Right cardiac atrium (tissue), 5 donors: ENCODE data around the gene RUNX1. TPM values are rescaled to one million over a fixed set of nuclear protein-coding genes. Genes with fewer than 3 reads are reported as not detected.

ENCODE experiments used
- ATAC-seq, 2 donors: fragments of 200-7000 bp; cut with Tn5 transposase; one replicate each; pipeline versions ENCODE4 v1.8.0 to v1.9.1; 2020; ENCODE audit warnings: moderate library complexity in 2 of 2, mild to moderate bottlenecking in 1 of 2
- DNase-seq, 3 donors: peaks; one replicate each; pipeline ENCODE4 v3.0.0-alpha.2; 2020
- H3K27ac ChIP-seq: one replicate; pipeline ENCODE4 v1.5.1; 2013; ENCODE audit warnings: mild to moderate bottlenecking, low read length, control low read depth, moderate library complexity
- H3K27me3 ChIP-seq: one replicate; pipeline ENCODE4 v1.6.1; 2013; ENCODE audit not compliant: control insufficient read depth, insufficient read depth
- H3K4me1 ChIP-seq: one replicate; pipeline ENCODE4 v1.6.1; 2013; ENCODE audit warnings: low read length; ENCODE audit not compliant: control insufficient read depth, insufficient read depth
- H3K4me3 ChIP-seq: one replicate; pipeline ENCODE4 v1.5.1; 2013; ENCODE audit warnings: low read length, control low read depth
- H3K9me3 ChIP-seq: one replicate; pipeline ENCODE4 v1.6.1; 2013; ENCODE audit warnings: low read length; ENCODE audit not compliant: control insufficient read depth
- WGBS: extraction: QIAGEN DNeasy Blood & Tissue Kit; methylation state at CpG from one replicate; pipeline ENCODE4 v1.1.7; 2013; 5-methylcytosine and 5-hydroxymethylcytosine counted together
- intact Hi-C, 4 donors: fragments of 100-400 bp; cut with DNase I; formaldehyde crosslinking; loops; one replicate each; pipeline versions ENCODE4 v1.11.0 to v1.14.0; 2022 to 2023
- polyA plus RNA-seq: library from polyadenylated mRNA; stranded (reverse); fragments of 200-250 nt; gene quantifications from one replicate; pipeline ENCODE4 v1.2.3, GENCODE V29; 2013
- total RNA-seq, 4 donors: library from RNA; stranded (reverse); fragmentation: NEBNext Ultra II Directional; extraction: Animal tissue kit (Norgen Biotek cat#: 25700); gene quantifications; one replicate each; pipeline ENCODE4 v1.2.1, GENCODE V29; 2021
- donor health status: healthy with polysubstance abuse.
- donor health status: DM: no; HTN: yes; CAD: no.
- donor health status: DM: no; HTN: no; CAD: no.
- donor health status: DM: no; HTN: yes; CAD: no; lungs with severe emphysema.
- donor health status: DM: yes; HTN: yes; CAD: no.

RUNX1 gene
- total and polyA plus RNA-seq, 5 donors, result 0.81 to 17.6 (median 4.4) TPM

DNA sequence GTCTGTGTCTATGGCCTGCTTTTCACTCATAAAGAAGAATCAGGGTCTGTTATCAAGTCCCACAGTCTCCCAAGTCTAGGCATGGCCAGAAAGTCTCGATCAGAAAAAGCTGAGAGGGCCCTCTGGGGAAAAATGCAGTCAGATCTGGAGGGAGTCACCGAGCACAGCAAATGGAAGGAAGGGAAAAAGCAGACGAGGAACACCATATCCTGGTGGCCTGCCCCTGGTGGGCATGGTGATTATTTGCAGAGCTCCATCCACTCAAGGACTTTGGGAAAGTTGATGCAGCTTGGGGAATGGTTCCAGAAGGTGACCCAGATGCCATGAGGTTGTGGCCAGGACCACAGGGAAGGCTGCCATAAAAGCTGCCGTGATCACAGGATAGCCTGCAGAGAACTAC is 191.2 kb downstream of the RUNX1 start:
- intact Hi-C loops, result no loop called here
- Histone ChIP-seq H3K27me3 (no peaks in the 10 kb centered on the region), H3K4me1 (no peaks in the 10 kb centered on the region), H3K9me3 (no peaks in the 10 kb centered on the region), H3K27ac (no peak overlapping the region), H3K4me3 (no peak overlapping the region)
- ATAC-seq (no peak), DNase-seq (no peak)
- 57% methylated on average over 4 of the region's 4 CpGs for WGBS

DNA sequence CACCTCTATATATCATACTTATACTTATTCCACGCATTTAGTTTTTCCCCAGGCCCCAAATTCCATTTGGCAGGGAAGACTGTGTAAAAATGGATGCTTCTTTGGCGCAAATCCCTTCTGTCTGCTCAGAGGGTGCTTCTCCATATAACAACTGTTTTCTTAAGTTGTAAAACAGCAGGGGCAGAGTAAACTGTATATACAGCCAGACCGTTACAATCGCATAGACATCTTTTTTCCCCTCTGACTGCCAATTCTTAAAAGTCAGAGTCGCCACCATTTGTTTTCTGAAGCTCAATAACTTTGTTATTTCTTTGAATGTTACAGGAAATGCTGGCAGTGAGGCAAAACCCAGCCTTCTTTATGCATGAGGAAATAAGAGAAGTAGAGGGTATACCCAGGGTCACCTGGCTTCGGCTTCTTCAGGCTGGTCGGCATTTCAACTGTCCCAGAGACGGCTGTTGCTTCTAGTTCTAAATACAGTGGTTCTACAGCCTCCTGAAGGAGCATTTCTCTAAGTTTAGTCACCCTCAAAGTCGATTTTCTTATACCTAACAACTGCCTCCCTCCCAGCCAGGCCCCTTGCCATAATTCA is 191.9 kb downstream of the RUNX1 start:
- Histone ChIP-seq H3K27me3 (no peaks in the 10 kb centered on the region), H3K4me3 (no peak overlapping the region), H3K27ac (no peak overlapping the region), H3K4me1 (no peaks in the 10 kb centered on the region), H3K9me3 (no peaks in the 10 kb centered on the region)
- 65% methylated on average over 9 of the region's 9 CpGs for WGBS
- intact Hi-C loops, result no loop called here
- ATAC-seq (no peak), DNase-seq (no peak)

DNA sequence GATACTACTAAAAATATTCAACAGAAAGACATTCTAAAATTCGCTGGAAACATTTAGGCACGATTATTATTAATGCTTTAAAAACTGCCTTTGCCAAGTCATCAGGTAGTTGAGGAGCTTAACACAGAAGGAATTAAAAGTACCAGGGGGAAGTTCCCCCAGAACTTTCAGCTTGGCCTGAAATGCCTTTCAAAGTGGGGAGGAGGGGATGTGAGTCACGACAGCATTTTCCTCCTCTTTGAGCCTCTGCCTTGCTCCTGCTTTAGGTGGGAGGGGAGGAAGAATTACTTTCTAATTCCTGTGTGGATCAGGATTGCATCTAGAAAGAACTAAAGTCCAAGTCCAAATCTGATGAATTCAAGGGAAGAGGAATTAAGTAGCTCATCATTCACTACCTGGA is 196.7 kb downstream of the RUNX1 start:
- ATAC-seq (no peak), DNase-seq (no peak)
- 68% methylated on average over 3 of the region's 3 CpGs for WGBS
- intact Hi-C loops, result no loop called here
- H3K27ac ChIP-seq, result no peak overlapping the region
- no peaks in the 10 kb centered on the region for H3K4me1 ChIP-seq
- no peak overlapping the region for H3K4me3 ChIP-seq
- no peaks in the 10 kb centered on the region for H3K9me3 ChIP-seq
- H3K27me3 ChIP-seq, result no peaks in the 10 kb centered on the region

- Histone ChIP-seq H3K27me3 (no peaks in the 10 kb centered on the region), H3K4me3 (no peak overlapping the region), H3K27ac (no peak overlapping the region), H3K4me1 (no peaks in the 10 kb centered on the region), H3K9me3 (no peaks in the 10 kb centered on the region)
- intact Hi-C loops, result no loop called here
- no peak for DNase-seq
- no peak for ATAC-seq
- whole genome bisulfite sequencing, result 89% methylated on average over 11 of the region's 11 CpGs
Observed at GRCh38 chr21:34850166-34850690, 198.9 kb downstream of the RUNX1 start.

GRCh38 chr21:34846601-34847112 is 202.4 kb downstream of the RUNX1 start:
- Histone ChIP-seq H3K4me1 (no peaks in the 10 kb centered on the region), H3K4me3 (no peak overlapping the region), H3K9me3 (no peaks in the 10 kb centered on the region), H3K27ac (no peak overlapping the region), H3K27me3 (no peaks in the 10 kb centered on the region)
- DNase-seq (no peak), ATAC-seq (no peak)
- intact Hi-C loops, result no loop called here
- WGBS, result 66% methylated on average over 11 of the region's 11 CpGs

DNA sequence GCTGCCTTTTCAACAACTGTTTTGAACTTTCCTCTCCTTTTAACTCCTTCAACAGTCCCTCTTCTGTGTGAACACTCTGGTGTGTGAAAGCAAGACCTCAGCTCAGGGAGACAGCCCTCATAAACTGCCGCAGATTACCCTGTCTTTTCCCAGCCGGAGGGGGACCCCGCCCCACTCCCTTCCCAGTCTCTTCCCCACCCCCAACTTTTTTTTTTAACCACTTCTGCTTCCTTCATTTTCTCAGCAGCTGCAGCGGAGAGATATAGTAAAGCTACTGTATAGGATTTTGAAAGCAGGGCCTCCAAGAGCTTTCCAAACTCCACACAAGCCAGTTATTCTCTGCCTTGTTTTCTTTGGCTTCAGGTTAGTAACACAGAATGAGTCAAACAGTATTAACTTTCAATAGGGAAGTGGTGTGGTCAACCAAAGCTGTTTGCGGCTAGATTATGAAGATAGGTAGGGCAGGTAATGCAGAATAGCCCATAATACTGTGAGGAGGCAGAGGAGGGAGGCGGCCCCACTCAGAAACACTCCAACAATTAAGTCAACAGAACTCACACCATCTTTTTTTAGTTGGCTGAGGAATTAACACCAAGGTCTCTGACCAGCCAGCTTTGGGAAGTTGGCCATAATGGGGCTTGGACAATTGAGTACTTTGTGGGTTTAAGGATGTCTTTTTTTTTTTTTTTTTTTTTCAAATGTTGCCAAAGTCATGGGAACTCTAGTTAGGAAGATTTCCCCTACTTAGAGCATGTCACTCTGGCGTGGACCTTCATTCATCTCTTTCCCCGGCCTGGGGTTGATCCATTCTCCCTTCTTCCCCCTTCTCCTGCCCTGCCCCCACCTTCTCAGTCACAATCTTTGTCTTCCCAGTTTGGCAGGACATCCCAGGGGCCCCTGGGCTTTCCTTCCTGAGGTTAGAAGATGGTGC is 203.3 kb downstream of the RUNX1 start:
- Histone ChIP-seq H3K9me3 (no peaks in the 10 kb centered on the region), H3K4me1 (no peaks in the 10 kb centered on the region), H3K27me3 (no peaks in the 10 kb centered on the region), H3K4me3 (no peak overlapping the region), H3K27ac (peak overlapping the region; percentile 18)
- DNase-seq (no peak), ATAC-seq (peak; percentile 79 to 83)
- intact Hi-C loops, result no loop called here
- 45% methylated on average over 8 of the region's 8 CpGs for WGBS

DNA sequence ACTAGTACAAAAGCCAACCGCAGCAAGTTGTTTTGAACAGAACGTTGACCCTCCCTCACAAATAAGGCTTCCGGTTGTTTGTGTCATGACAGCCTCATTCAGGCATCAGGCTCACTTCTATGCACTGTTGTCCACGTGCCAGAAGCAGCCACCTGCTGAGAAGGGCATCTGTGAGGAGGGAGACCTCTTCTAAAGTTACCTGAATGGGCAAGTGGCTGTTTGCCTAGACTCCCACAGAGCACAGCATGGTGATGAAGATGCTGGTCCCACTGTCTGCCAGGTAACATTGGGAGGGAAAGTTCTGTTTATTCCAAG is 204.2 kb downstream of the RUNX1 start:
- ATAC-seq, result no peak
- WGBS, result 39% methylated on average over 4 of the region's 4 CpGs
- peak overlapping the region; percentile 42 for H3K27ac ChIP-seq
- H3K27me3 ChIP-seq, result no peaks in the 10 kb centered on the region
- no peaks in the 10 kb centered on the region for H3K4me1 ChIP-seq
- DNase-seq, result no peak
- H3K4me3 ChIP-seq, result no peak overlapping the region
- no peaks in the 10 kb centered on the region for H3K9me3 ChIP-seq
- intact Hi-C loops, result no loop called here

DNA sequence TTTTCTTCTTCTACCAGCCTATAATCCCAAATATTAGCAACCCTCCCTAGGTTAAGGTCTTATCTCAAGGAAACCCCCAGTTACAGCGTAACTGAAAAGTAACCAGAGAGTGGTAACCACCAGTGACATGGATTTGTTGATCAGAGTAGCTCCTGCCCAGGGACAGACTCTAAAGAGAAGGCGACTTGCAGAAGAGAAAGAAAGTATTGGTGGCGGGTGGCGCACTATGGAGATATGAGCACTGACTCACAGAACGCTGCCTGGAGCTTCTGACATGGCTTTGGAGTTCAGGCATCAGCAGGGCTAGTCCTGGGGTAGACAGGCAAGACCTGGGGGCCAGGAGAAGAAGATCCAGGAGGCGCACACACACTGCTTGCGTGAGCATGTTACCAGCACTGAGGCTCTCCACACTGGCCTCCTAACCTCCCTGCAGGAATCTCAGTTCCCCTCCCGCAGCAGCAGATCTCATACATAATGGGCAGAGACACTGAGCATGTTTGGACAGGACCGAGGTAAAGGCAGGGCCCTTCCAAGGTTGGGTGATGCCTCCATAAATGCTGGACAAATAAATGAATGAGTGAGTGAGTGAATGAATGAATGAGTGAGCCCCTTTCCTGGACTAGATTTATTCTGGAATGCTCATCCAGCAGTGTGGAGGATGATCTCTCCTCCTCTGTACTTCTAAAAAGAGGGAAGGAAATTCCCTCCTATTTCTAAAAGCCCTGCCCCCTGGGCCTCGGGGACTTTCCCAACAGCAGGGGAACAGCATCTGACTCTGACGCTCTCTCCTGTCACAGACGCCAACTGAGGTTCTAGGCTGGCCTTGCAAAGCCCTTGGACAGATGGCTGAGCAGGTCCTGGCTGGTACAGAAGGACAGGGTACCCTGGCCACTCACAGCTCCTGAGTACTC is 204.8 kb downstream of the RUNX1 start:
- intact Hi-C loops, result no loop called here
- 72% methylated on average over 12 of the region's 12 CpGs for WGBS
- DNase-seq, result peak; percentile 66 to 78 (median 73)
- Histone ChIP-seq H3K27ac (peak overlapping the region; percentile 42), H3K9me3 (no peaks in the 10 kb centered on the region), H3K4me1 (no peaks in the 10 kb centered on the region), H3K4me3 (no peak overlapping the region), H3K27me3 (no peaks in the 10 kb centered on the region)
- peak; percentile 65 to 84 for ATAC-seq

GRCh38 chr21:34843562-34843961 is 205.5 kb downstream of the RUNX1 start:
- no peak overlapping the region for H3K27ac ChIP-seq
- WGBS, result 75% methylated on average over 9 of the region's 9 CpGs

GRCh38 chr21:34841154-34841553 is 207.9 kb downstream of the RUNX1 start:
- Histone ChIP-seq H3K4me1 (no peaks in the 10 kb centered on the region), H3K27ac (no peak overlapping the region), H3K4me3 (no peak overlapping the region), H3K9me3 (no peaks in the 10 kb centered on the region), H3K27me3 (no peaks in the 10 kb centered on the region)
- ATAC-seq (no peak), DNase-seq (no peak)
- 94% methylated on average over 4 of the region's 4 CpGs for WGBS
- intact Hi-C loops, result no loop called here

More at GRCh38 chr21:34843562-34843961, 205.5 kb downstream of the RUNX1 start:
- Histone ChIP-seq H3K4me1 (no peaks in the 10 kb centered on the region), H3K27me3 (no peaks in the 10 kb centered on the region), H3K9me3 (no peaks in the 10 kb centered on the region), H3K4me3 (no peak overlapping the region)
- ATAC-seq, result no peak
- no peak for DNase-seq
- intact Hi-C loops, result no loop called here
